ENCODE data around the gene AKAP8.
A peak's percentile ranks its signal among the peaks of the same experiment; 100 is the strongest.
"Not testable (repeated sequence)": the region's sequence is repeated elsewhere in the genome, so short reads cannot be mapped to it uniquely, and the experiment has no call there.

Gene AKAP8

GRCh38 chr19:15379083-15379998 lies at the start of gene AKAP8:
AKAP8 (minus strand) TSS chr19:15379787; CDS start chr19:15379731, 56 bp downstream.
- DNase-seq (ENCODE audit: low read depth): peak; percentile 97

- no peak for DNase-seq (ENCODE audit: low read depth)
Observed at GRCh38 chr19:15427991-15428471, 48.4 kb upstream of the AKAP8 start.

- DNase-seq (ENCODE audit: low read depth): no peak
Observed at GRCh38 chr19:15427350-15427700, 47.7 kb upstream of the AKAP8 start.

- no peak for DNase-seq (ENCODE audit: low read depth)
Observed at GRCh38 chr19:15426485-15427349, 47.1 kb upstream of the AKAP8 start.

- DNase-seq (ENCODE audit: low read depth): no peak
Observed at GRCh38 chr19:15425321-15425950, 45.8 kb upstream of the AKAP8 start.

GRCh38 chr19:15424692-15425272 lies 45.2 kb upstream of the AKAP8 start:
- DNase-seq (ENCODE audit: low read depth): no peak

GRCh38 chr19:15424121-15424520 lies 44.5 kb upstream of the AKAP8 start:
- DNase-seq (ENCODE audit: low read depth): no peak

GRCh38 chr19:15423130-15423529 lies 43.5 kb upstream of the AKAP8 start:
- DNase-seq (ENCODE audit: low read depth): no peak

GRCh38 chr19:15422296-15423075 lies 42.9 kb upstream of the AKAP8 start:
- no peak for DNase-seq (ENCODE audit: low read depth)

GRCh38 chr19:15421721-15422260 lies 42.2 kb upstream of the AKAP8 start:
- DNase-seq (ENCODE audit: low read depth): no peak

- no peak for DNase-seq (ENCODE audit: low read depth)
Observed at GRCh38 chr19:15421136-15421695, 41.6 kb upstream of the AKAP8 start.

GRCh38 chr19:15419413-15420025 lies 39.9 kb upstream of the AKAP8 start:
- no peak for DNase-seq (ENCODE audit: low read depth)

GRCh38 chr19:15418579-15419412 lies 39.2 kb upstream of the AKAP8 start, which contains the start of gene AKAP8L:
AKAP8L (minus strand) TSS chr19:15418988; CDS start chr19:15418923, 65 bp downstream.
- peak; percentile 98 for DNase-seq (ENCODE audit: low read depth)

- no peak for DNase-seq (ENCODE audit: low read depth)
Observed at GRCh38 chr19:15418231-15418578, 38.6 kb upstream of the AKAP8 start.

- no peak for DNase-seq (ENCODE audit: low read depth)
Observed at GRCh38 chr19:15417699-15418098, 38.1 kb upstream of the AKAP8 start.

GRCh38 chr19:15412832-15413231 lies 33.2 kb upstream of the AKAP8 start:
- DNase-seq (ENCODE audit: low read depth): no peak

- not testable (repeated sequence) for DNase-seq (ENCODE audit: low read depth)
Observed at GRCh38 chr19:15411351-15411750, 31.8 kb upstream of the AKAP8 start.

GRCh38 chr19:15404780-15405211 lies 25.2 kb upstream of the AKAP8 start:
- DNase-seq (ENCODE audit: low read depth): no peak

Measured in activated T-cell treated with anti-CD3 and anti-CD28 coated beads for 1 hour (primary cell).